Colonic mucosa (tissue), 4 donors: Measurements from ENCODE around the gene GSX2. TPM values are rescaled to one million over a fixed set of nuclear protein-coding genes. Genes with fewer than 3 reads are reported as not detected.
A peak's percentile ranks its signal among the peaks of the same experiment; 100 is the strongest.

Source experiments
- DNase-seq: peaks from one replicate; pipeline ENCODE4 v3.0.0-alpha.2; 2020
- H3K27ac ChIP-seq: fragments of 200-600 bp; one replicate; pipeline ENCODE4 v1.8.0; 2021
- H3K27me3 ChIP-seq: fragments of 200-600 bp; one replicate; pipeline ENCODE4 v1.8.0; 2021
- H3K36me3 ChIP-seq: fragments of 200-600 bp; one replicate; pipeline ENCODE4 v1.8.0; 2021
- H3K4me1 ChIP-seq: fragments of 200-600 bp; one replicate; pipeline ENCODE4 v1.8.0; 2021; ENCODE audit warnings: mild to moderate bottlenecking
- H3K4me3 ChIP-seq: fragments of 200-600 bp; one replicate; pipeline ENCODE4 v1.8.0; 2021
- H3K9ac ChIP-seq, 2 donors: one replicate each; pipeline ENCODE4 v1.7.0; 2013; ENCODE audit warnings: control low read depth in 2 of 2, low read depth in 2 of 2, low read length in 2 of 2
- H3K9me3 ChIP-seq: fragments of 200-600 bp; one replicate; pipeline ENCODE4 v1.8.0; 2021
- CTCF ChIP-seq: fragments of 200-600 bp; IDR thresholded peaks from one replicate; pipeline ENCODE4 v1.8.0; 2022; ENCODE audit warnings: antibody characterized with exemption, mild to moderate bottlenecking
- intact Hi-C: fragments of 100-400 bp; cut with DNase I; formaldehyde crosslinking; loops from one replicate; pipeline ENCODE4 v1.14.1; 2022
- total RNA-seq, 2 donors: library from RNA; stranded (reverse); fragmentation: NEBNext Ultra II Directional in 1 of 2; extraction: Animal tissue kit (Norgen Biotek cat#: 25700) in 1 of 2; gene quantifications; one replicate each; pipeline ENCODE4 v1.2.1, GENCODE V29; 2021
- donor health status: healthy.
- donor health status: DM: no; HTN: no; CAD: no.
- donor health status: DM: no; HTN: no; CAD: no.

GSX2 gene
- total RNA-seq, 2 donors from 2014 or later = not detected

GRCh38 chr4:54056360-54056759 is 43.6 kb upstream of the GSX2 start:
- Histone ChIP-seq H3K27me3 (no peaks in the 10 kb centered on the region), H3K4me3 (no peak overlapping the region), H3K36me3 (no peaks in the 10 kb centered on the region), H3K4me1 (peaks cover 3% of the 10 kb centered on the region), H3K9me3 (no peaks in the 10 kb centered on the region), H3K9ac (no peak overlapping the region), H3K27ac (no peak overlapping the region)
- no peak for TF ChIP-seq CTCF
- intact Hi-C loops = loop anchor here (10.0 kb wide), 1 partner anchor 52 kb away; no protein-coding TSS in a partner anchor
- no peak for DNase-seq

DNA sequence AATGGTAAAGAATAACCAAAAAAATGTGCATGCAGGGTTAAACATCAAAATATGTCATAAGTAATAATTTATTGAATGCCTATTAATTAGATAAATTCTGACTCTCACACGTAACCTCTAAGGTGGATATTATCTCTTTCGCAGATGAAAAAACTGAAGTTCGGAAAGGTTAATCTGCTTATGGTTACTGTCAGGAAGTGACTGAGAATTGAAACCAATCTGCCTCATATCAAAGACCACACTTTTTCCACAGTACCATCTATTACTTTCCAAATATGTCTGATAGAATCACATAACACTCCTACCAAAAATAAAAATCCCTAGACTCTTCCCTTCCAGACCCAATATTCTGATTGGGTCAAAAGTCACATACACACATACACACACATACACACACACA is 41.8 kb upstream of the GSX2 start:
- Histone ChIP-seq H3K4me1 (peaks cover 8% of the 10 kb centered on the region), H3K9me3 (no peaks in the 10 kb centered on the region), H3K27me3 (no peaks in the 10 kb centered on the region), H3K4me3 (no peak overlapping the region), H3K9ac (no peak overlapping the region), H3K36me3 (no peaks in the 10 kb centered on the region), H3K27ac (no peak overlapping the region)
- TF ChIP-seq CTCF = no peak
- intact Hi-C loops = loop anchor here (10.0 kb wide), 1 partner anchor 53 kb away; no protein-coding TSS in a partner anchor
- DNase-seq = no peak

DNA sequence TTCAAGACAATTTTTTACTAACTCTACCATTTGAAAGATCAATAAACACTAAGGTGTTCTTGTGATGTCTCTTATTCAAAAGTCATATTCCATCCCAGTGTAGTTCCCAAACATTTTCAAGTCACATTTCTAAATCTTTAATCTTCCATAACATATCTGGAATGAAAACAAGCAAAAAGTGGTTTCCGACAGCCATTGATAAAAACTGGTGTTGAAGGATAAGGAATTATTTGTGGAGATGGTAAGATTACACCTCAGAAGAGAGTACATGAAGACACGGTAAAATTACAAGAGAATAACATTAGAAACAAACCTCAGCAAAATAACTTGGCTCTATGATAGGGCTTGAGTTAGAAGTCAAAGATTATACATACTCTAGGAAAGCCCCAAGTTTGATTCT is 39.8 kb upstream of the GSX2 start:
- TF ChIP-seq CTCF = no peak
- no peak overlapping the region for H3K9ac ChIP-seq

GRCh38 chr4:54061067-54061466 is 38.9 kb upstream of the GSX2 start:
- peaks cover 8% of the 10 kb centered on the region for H3K4me1 ChIP-seq

More for the DNA sequence above, 39.8 kb upstream of the GSX2 start:
- no peak overlapping the region for H3K27ac ChIP-seq
- intact Hi-C loops = no loop called here
- no peaks in the 10 kb centered on the region for H3K27me3 ChIP-seq
- H3K4me1 ChIP-seq = peaks cover 8% of the 10 kb centered on the region
- no peak overlapping the region for H3K4me3 ChIP-seq
- H3K9me3 ChIP-seq = no peaks in the 10 kb centered on the region
- no peak for DNase-seq
- H3K36me3 ChIP-seq = no peaks in the 10 kb centered on the region

DNA sequence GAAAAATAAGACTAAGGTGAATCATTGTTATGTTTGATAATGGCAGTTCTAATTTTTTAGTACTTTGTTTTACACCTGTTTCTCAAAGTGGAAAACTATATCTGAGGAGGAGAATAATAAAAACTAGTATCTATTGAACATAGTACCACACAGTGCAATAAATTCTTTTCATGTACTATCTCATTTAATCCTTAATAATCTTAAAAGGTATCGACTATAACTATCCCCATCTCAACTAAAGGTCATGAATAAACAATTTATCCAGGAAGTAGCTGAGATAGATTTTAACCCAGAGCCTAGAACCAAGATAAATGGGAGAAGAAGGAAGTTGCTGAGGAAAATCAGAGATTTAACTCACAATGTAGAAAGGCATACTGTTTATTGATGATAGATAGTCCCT is 38.1 kb upstream of the GSX2 start:
- H3K4me1 ChIP-seq = peaks cover 8% of the 10 kb centered on the region
- TF ChIP-seq CTCF = no peak
- intact Hi-C loops = no loop called here
- peak overlapping the region; percentile 92 for H3K4me3 ChIP-seq
- DNase-seq = no peak
- no peaks in the 10 kb centered on the region for H3K36me3 ChIP-seq
- H3K9ac ChIP-seq = no peak overlapping the region
- no peak overlapping the region for H3K27ac ChIP-seq
- no peaks in the 10 kb centered on the region for H3K9me3 ChIP-seq
- no peaks in the 10 kb centered on the region for H3K27me3 ChIP-seq

More at GRCh38 chr4:54061067-54061466, 38.9 kb upstream of the GSX2 start:
- no peak overlapping the region for H3K27ac ChIP-seq
- intact Hi-C loops = no loop called here
- no peak for TF ChIP-seq CTCF
- no peaks in the 10 kb centered on the region for H3K9me3 ChIP-seq
- H3K4me3 ChIP-seq = no peak overlapping the region
- no peak overlapping the region for H3K9ac ChIP-seq
- no peaks in the 10 kb centered on the region for H3K36me3 ChIP-seq
- no peak for DNase-seq
- H3K27me3 ChIP-seq = no peaks in the 10 kb centered on the region
